HCT116 (cell line): ENCODE results near the gene SEMA5A. TPM values are rescaled to one million over a fixed set of nuclear protein-coding genes. Genes with fewer than 3 reads are reported as not detected.
A peak's percentile ranks its signal among the peaks of the same experiment; 100 is the strongest.

Experiments used
- ATAC-seq: fragments of 200-7000 bp; cut with Tn5 transposase; 2 replicates; pipeline ENCODE4 v1.9.1; 2020; ENCODE audit warnings: mild to moderate bottlenecking, moderate library complexity
- BruUV-seq: library from RNA; stranded (reverse); fragments of 400-500 nt; replicated peaks from 2 replicates; lab custom pipeline; 2021; lab: Mats Ljungman, UMichigan
- CTCF ChIA-PET: fragments of 300-600 bp; sonication (Branson Sonifier 250); formaldehyde crosslinking; loops from one replicate; lab custom pipeline; 2021; ENCODE audit warnings: antibody characterized with exemption; lab: Charles Lee
- POLR2A ChIA-PET: fragments of 300-600, 350-600 bp; sonication (Branson Sonifier 250); formaldehyde crosslinking; loops from one replicate; lab custom pipeline; 2021; ENCODE audit warnings: antibody characterized with exemption; lab: Charles Lee
- RAD21 ChIA-PET, 2 experiments: fragments of 300-600 bp; sonication (Branson Sonifier 250); formaldehyde crosslinking; loops; one replicate each; lab custom pipeline; 2023; ENCODE audit warnings: low total read pairs in 2 of 2; ENCODE audit not compliant: uncharacterized antibody in 2 of 2, unreplicated experiment in 2 of 2, low non-redundant PET in 1 of 2; lab: Charles Lee
- DNase-seq: peaks from one replicate; pipeline ENCODE4 v3.0.0-alpha.2; 2010; ENCODE audit warnings: low read depth, low spot score
- H2AFZ ChIP-seq: fragments of 200-600 bp; shearing (Covaris generic), sonication (generic); 2 replicates; pipeline ENCODE4 v1.6.1; 2017; ENCODE audit warnings: low read depth, mixed run types, mixed read lengths, antibody characterized with exemption, low read length; ENCODE audit not compliant: poor library complexity, severe bottlenecking
- H3K27ac ChIP-seq: 2 replicates; pipeline ENCODE4 v1.5.1; 2012; ENCODE audit warnings: low read depth, low read length
- H3K27me3 ChIP-seq: fragments of 200-600 bp; sonication (generic); 2 replicates; pipeline ENCODE4 v1.6.1; 2016; ENCODE audit warnings: mixed run types, low read length, mixed read lengths; ENCODE audit not compliant: insufficient read depth
- H3K36me3 ChIP-seq, 2 experiments: fragments of 200-500 bp in 1 of 2; fragments of 200-600 bp in 1 of 2; sonication (Bioruptor generic) in 1 of 2; sonication (generic) in 1 of 2; 2 replicates each; pipeline versions ENCODE4 v1.5.1 to v1.6.1; 2014 to 2016; ENCODE audit warnings: low read length in 2 of 2, inconsistent platforms in 1 of 2, mixed read lengths in 1 of 2, mixed run types in 1 of 2; ENCODE audit not compliant: insufficient read depth in 2 of 2, control insufficient read depth in 1 of 2
- H3K4me1 ChIP-seq, 2 experiments: fragments of 200-600 bp in 1 of 2; sonication (generic) in 1 of 2; 2 replicates each; pipeline versions ENCODE4 v1.5.1 to v1.6.1; 2012 to 2017; ENCODE audit warnings: low read length in 2 of 2, inconsistent platforms in 1 of 2, mild to moderate bottlenecking in 1 of 2, mixed read lengths in 1 of 2, mixed run types in 1 of 2, moderate library complexity in 1 of 2; ENCODE audit not compliant: insufficient read depth in 2 of 2, control insufficient read depth in 1 of 2
- H3K4me2 ChIP-seq: fragments of 200-600 bp; sonication (generic); 2 replicates; pipeline ENCODE4 v1.6.1; 2017; ENCODE audit warnings: mixed run types, low read length, mixed read lengths
- H3K4me3 ChIP-seq, 2 experiments: fragments of 200-600 bp in 1 of 2; sonication (generic) in 1 of 2; replicated peaks in 1 of 2; 2 replicates each; pipeline ENCODE4 v1.5.1; 2011 to 2016; ENCODE audit warnings: low read length in 2 of 2, control low read depth in 1 of 2, low read depth in 1 of 2, mild to moderate bottlenecking in 1 of 2, mixed read lengths in 1 of 2, mixed run types in 1 of 2
- H3K79me2 ChIP-seq: fragments of 200-600 bp; sonication (generic); 2 replicates; pipeline ENCODE4 v1.6.1; 2017; ENCODE audit warnings: mild to moderate bottlenecking, mixed run types, low read length, moderate library complexity, mixed read lengths; ENCODE audit not compliant: insufficient read depth
- H3K9ac ChIP-seq: fragments of 200-600 bp; sonication (generic); 2 replicates; pipeline ENCODE4 v1.6.1; 2016; ENCODE audit warnings: low read length, mixed read lengths
- H3K9me2 ChIP-seq: fragments of 200-600 bp; sonication (generic), shearing (Covaris generic); 2 replicates; pipeline ENCODE4 v1.6.1; 2017; ENCODE audit warnings: mixed run types, mild to moderate bottlenecking, moderate library complexity; ENCODE audit not compliant: insufficient read depth
- H3K9me3 ChIP-seq, 2 experiments: fragments of 200-500 bp in 1 of 2; fragments of 200-600 bp in 1 of 2; sonication (Bioruptor generic) in 1 of 2; sonication (generic) in 1 of 2; 2 replicates each; pipeline ENCODE4 v1.6.1; 2014 to 2017; ENCODE audit warnings: low read length in 2 of 2, mixed read lengths in 2 of 2, inconsistent platforms in 1 of 2, low read depth in 1 of 2, mild to moderate bottlenecking in 1 of 2, mixed run types in 1 of 2, moderate library complexity in 1 of 2; ENCODE audit not compliant: control insufficient read depth in 1 of 2, insufficient read depth in 1 of 2
- H4K20me1 ChIP-seq: fragments of 200-600 bp; sonication (generic), shearing (Covaris generic); 2 replicates; pipeline ENCODE4 v1.6.1; 2017; ENCODE audit warnings: mixed run types, mild to moderate bottlenecking, moderate library complexity; ENCODE audit not compliant: insufficient read depth
- CBX3 ChIP-seq: IDR thresholded peaks from 2 replicates; pipeline ENCODE4 v1.6.1; 2012; ENCODE audit warnings: low read depth
- CEBPB ChIP-seq: IDR thresholded peaks from 2 replicates; pipeline ENCODE4 v1.6.1; 2012; ENCODE audit warnings: low read depth
- POLR2AphosphoS5 ChIP-seq: IDR thresholded peaks from 2 replicates; pipeline ENCODE4 v1.6.1; 2011; ENCODE audit warnings: mild to moderate bottlenecking, low read depth, low read length, moderate library complexity
- RAD21 ChIP-seq: IDR thresholded peaks from 2 replicates; pipeline ENCODE4 v1.6.1; 2012; ENCODE audit warnings: low read depth, mild to moderate bottlenecking
- SP1 ChIP-seq: IDR thresholded peaks from 2 replicates; pipeline ENCODE4 v1.6.1; 2012; ENCODE audit warnings: low read depth
- intact Hi-C: fragments of 100-400 bp; cut with micrococcal nuclease; formaldehyde crosslinking; loops from 2 replicates; pipeline ENCODE4 v1.10.0; 2022
- total RNA-seq: library from RNA; stranded (reverse); gene quantifications from one replicate; pipeline ENCODE4 v1.2.1, GENCODE V29; 2021; ENCODE audit not compliant: unreplicated experiment
- TF ChIP-seq, protein P1 (sequence below), 3 experiments: fragments of 200-600 bp in 1 of 3; sonication (generic) in 1 of 3; IDR thresholded peaks in 2 of 3; conservative IDR thresholded peaks in 1 of 3; 2 replicates each; pipeline ENCODE4 v1.5.1; 2012 to 2017; ENCODE audit warnings: low read depth in 2 of 3, low read length in 2 of 3, antibody characterized with exemption in 1 of 3, borderline replicate concordance in 1 of 3, control low read depth in 1 of 3, mild to moderate bottlenecking in 1 of 3, mixed read lengths in 1 of 3, mixed run types in 1 of 3, moderate library complexity in 1 of 3; ENCODE audit not compliant: insufficient read depth in 1 of 3

The SEMA5A gene
- total RNA-seq, 1 experiment from 2014 or later: 0.02 TPM

GRCh38 chr5:9207817-9208418 is 338.0 kb downstream of the SEMA5A start:
- POLR2A ChIA-PET: no interaction called here
- Histone ChIP-seq H3K9me3 (peaks cover 0 to 22% of the 10 kb centered on the region in 2 experiments; a peak in 2 of 4 replicates), H3K4me1 (no peaks in the 10 kb centered on the region), H3K79me2 (no peaks in the 10 kb centered on the region), H3K4me3 (no peak overlapping the region), H3K27ac (no peak overlapping the region), H3K9me2 (no peaks in the 10 kb centered on the region), H2AFZ (no peak overlapping the region), H3K27me3 (no peaks in the 10 kb centered on the region), H4K20me1 (no peaks in the 10 kb centered on the region), H3K4me2 (no peak overlapping the region), H3K9ac (no peak overlapping the region), H3K36me3 (no peaks in the 10 kb centered on the region)
- TF ChIP-seq SP1 (no peak), RAD21 (peak; percentile 40; the same call in 1 of the 2 replicates), CEBPB (no peak)
- TF ChIP-seq, protein P1, sequence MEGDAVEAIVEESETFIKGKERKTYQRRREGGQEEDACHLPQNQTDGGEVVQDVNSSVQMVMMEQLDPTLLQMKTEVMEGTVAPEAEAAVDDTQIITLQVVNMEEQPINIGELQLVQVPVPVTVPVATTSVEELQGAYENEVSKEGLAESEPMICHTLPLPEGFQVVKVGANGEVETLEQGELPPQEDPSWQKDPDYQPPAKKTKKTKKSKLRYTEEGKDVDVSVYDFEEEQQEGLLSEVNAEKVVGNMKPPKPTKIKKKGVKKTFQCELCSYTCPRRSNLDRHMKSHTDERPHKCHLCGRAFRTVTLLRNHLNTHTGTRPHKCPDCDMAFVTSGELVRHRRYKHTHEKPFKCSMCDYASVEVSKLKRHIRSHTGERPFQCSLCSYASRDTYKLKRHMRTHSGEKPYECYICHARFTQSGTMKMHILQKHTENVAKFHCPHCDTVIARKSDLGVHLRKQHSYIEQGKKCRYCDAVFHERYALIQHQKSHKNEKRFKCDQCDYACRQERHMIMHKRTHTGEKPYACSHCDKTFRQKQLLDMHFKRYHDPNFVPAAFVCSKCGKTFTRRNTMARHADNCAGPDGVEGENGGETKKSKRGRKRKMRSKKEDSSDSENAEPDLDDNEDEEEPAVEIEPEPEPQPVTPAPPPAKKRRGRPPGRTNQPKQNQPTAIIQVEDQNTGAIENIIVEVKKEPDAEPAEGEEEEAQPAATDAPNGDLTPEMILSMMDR (IDR thresholded peaks at IDR 0.05 in 2 of 3, conservative IDR thresholded peaks at IDR 0.05 in 1 of 3; ENCODE audit: borderline replicate concordance in 1 of 3, insufficient read depth in 1 of 3, low read depth in 2 of 3, low read length in 2 of 3): peak; percentile 5 to 45 (median 17); a peak in 3 of 6 replicates
- DNase-seq: peak; percentile 3
- RAD21 ChIA-PET: no interaction called here
- BruUV-seq: no TSS peak
- ATAC-seq: no peak
- CTCF ChIA-PET: interaction anchor here (0.9 kb wide), 1 partner anchor 1280 kb away, joined by 3 read pairs; no protein-coding TSS in a partner anchor
- intact Hi-C loops: loop anchor here (1.0 to 2.0 kb wide), 2 partner anchors 1281 to 1321 kb away; no protein-coding TSS in a partner anchor

DNA sequence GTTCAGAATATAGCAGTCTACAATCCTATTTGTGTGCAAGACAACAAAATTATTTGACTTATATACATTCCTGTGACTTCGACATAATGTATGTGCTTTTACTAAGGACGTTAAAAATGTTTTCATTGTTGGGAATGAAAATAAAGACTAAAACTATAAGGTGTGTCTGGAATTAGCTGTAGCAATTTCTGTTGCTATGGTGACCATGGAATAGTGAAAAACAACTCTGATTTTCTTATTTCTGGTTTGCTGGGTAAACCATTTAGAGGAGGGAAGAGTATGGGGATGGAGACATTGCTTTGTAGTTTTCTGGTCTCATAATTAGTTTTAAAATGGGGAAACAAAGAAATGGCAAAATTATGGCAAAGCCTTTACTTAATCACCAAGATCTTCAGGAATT is 343.2 kb downstream of the SEMA5A start:
- no peaks in the 10 kb centered on the region for H3K27me3 ChIP-seq
- no peaks in the 10 kb centered on the region for H4K20me1 ChIP-seq
- H3K9me3 ChIP-seq: peaks cover 0 to 17% of the 10 kb centered on the region in 2 experiments; a peak in 1 of 4 replicates
- no peak for ATAC-seq
- no peaks in the 10 kb centered on the region for H3K36me3 ChIP-seq
- TF ChIP-seq POLR2AphosphoS5 (no peak), CBX3 (no peak)
- no peak overlapping the region for H3K4me3 ChIP-seq
- CTCF ChIA-PET: no interaction called here
- no peak overlapping the region for H3K27ac ChIP-seq
- H3K79me2 ChIP-seq: no peaks in the 10 kb centered on the region
- H3K4me1 ChIP-seq: no peaks in the 10 kb centered on the region
- RAD21 ChIA-PET: no interaction called here
- no peak overlapping the region for H2AFZ ChIP-seq
- POLR2A ChIA-PET: no interaction called here
- no peak overlapping the region for H3K4me2 ChIP-seq
- BruUV-seq: no TSS peak
- no peaks in the 10 kb centered on the region for H3K9me2 ChIP-seq
- intact Hi-C loops: no loop called here
- H3K9ac ChIP-seq: no peak overlapping the region
- no peak for DNase-seq
